Keratinocyte (primary cell): Measurements from ENCODE around the gene MICAL3. TPM values are rescaled to one million over a fixed set of nuclear protein-coding genes. Genes with fewer than 3 reads are reported as not detected.

Source experiments
- DNase-seq: peaks from one replicate; pipeline ENCODE4 v3.0.0-alpha.2; 2011; ENCODE audit warnings: low read depth, missing footprints, low spot score
- FAIRE-seq: peaks from 2 replicates; lab custom pipeline; 2011; peaks lifted over from hg19 to GRCh38; lab: Jason Lieb, UNC
- H2AFZ ChIP-seq: 2 replicates; pipeline ENCODE4 v1.6.0; 2012; ENCODE audit warnings: low read length, control low read depth, inconsistent platforms; ENCODE audit not compliant: control insufficient read depth
- H3K27ac ChIP-seq: 2 replicates; pipeline ENCODE4 v1.5.1; 2011; ENCODE audit warnings: low read length; ENCODE audit not compliant: control insufficient read depth, insufficient read depth
- H3K27me3 ChIP-seq: 3 replicates; pipeline ENCODE4 v1.6.0; 2011; ENCODE audit warnings: low read length; ENCODE audit not compliant: control insufficient read depth, insufficient read depth; ENCODE audit errors: extremely low read depth
- H3K36me3 ChIP-seq, 2 experiments: 2 replicates in 1 of 2; 3 replicates in 1 of 2; pipeline ENCODE4 v1.5.1; 2011; ENCODE audit warnings: low read length in 2 of 2, mild to moderate bottlenecking in 1 of 2; ENCODE audit not compliant: control insufficient read depth in 2 of 2, insufficient read depth in 2 of 2; ENCODE audit errors: extremely low read depth in 1 of 2
- H3K4me1 ChIP-seq: 3 replicates; pipeline ENCODE4 v1.5.1; 2011; ENCODE audit warnings: low read length; ENCODE audit not compliant: control insufficient read depth, insufficient read depth; ENCODE audit errors: extremely low read depth
- H3K4me2 ChIP-seq: 3 replicates; pipeline ENCODE4 v1.6.0; 2011; ENCODE audit warnings: low read depth, low read length; ENCODE audit not compliant: control insufficient read depth, insufficient read depth; ENCODE audit errors: extremely low read depth
- H3K4me3 ChIP-seq, 3 experiments: fragments of 200-600 bp in 1 of 3; sonication (generic) in 1 of 3; 2 replicates in 2 of 3; 3 replicates in 1 of 3; pipeline ENCODE4 v1.5.1; 2011 to 2016; ENCODE audit warnings: low read length in 3 of 3, mild to moderate bottlenecking in 3 of 3, control low read depth in 2 of 3, inconsistent platforms in 1 of 3, low read depth in 1 of 3, mixed read lengths in 1 of 3, mixed run types in 1 of 3, moderate library complexity in 1 of 3; ENCODE audit not compliant: control insufficient read depth in 2 of 3, insufficient read depth in 2 of 3; ENCODE audit errors: extremely low read depth in 1 of 3
- H3K79me2 ChIP-seq: 2 replicates; pipeline ENCODE4 v1.6.0; 2012; ENCODE audit warnings: low read length; ENCODE audit not compliant: control insufficient read depth, insufficient read depth
- H3K9ac ChIP-seq: 3 replicates; pipeline ENCODE4 v1.6.0; 2011; ENCODE audit warnings: low read length; ENCODE audit not compliant: control insufficient read depth, insufficient read depth; ENCODE audit errors: extremely low read depth
- H3K9me1 ChIP-seq: 3 replicates; pipeline ENCODE4 v1.6.0; 2011; ENCODE audit warnings: low read length; ENCODE audit not compliant: control insufficient read depth, insufficient read depth; ENCODE audit errors: extremely low read depth
- H3K9me3 ChIP-seq: 2 replicates; pipeline ENCODE4 v1.5.1; 2012; ENCODE audit warnings: low read depth, low read length; ENCODE audit not compliant: control insufficient read depth
- H4K20me1 ChIP-seq: 3 replicates; pipeline ENCODE4 v1.6.0; 2011; ENCODE audit warnings: low read length; ENCODE audit not compliant: control insufficient read depth, insufficient read depth; ENCODE audit errors: extremely low read depth
- EZH2 ChIP-seq: IDR thresholded peaks from one replicate; pipeline ENCODE4 v1.6.1; 2012; ENCODE audit warnings: inconsistent platforms, mild to moderate bottlenecking, low read length, moderate library complexity
- dilution Hi-C: fragments of 300-500 bp; cut with MboI; formaldehyde crosslinking; loops from one replicate; pipeline ENCODE4 v1.7.0; 2020; ENCODE audit warnings: low sequenced_read_pairs; ENCODE audit not compliant: extremely low pct_ligation_motif_present
- polyA plus RNA-seq, 5 experiments: library from polyadenylated mRNA; depleted of rRNA in 3 of 5; stranded (reverse) in 3 of 5; stranded (forward) in 1 of 5; unstranded in 1 of 5; fragments of >200 nt; gene quantifications; 1 replicate in 1 of 5; 2 replicates in 3 of 5; 3 replicates in 1 of 5; pipeline versions ENCODE4 v1.2.1 to v1.2.3, GENCODE V29; 2011 to 2012; ENCODE audit warnings: missing spikeins in 2 of 5, low read depth in 1 of 5, low replicate concordance in 1 of 5
- TF ChIP-seq, protein P1 (sequence below), 3 experiments: IDR thresholded peaks in 1 of 3; conservative IDR thresholded peaks in 1 of 3; optimal IDR thresholded peaks in 1 of 3; 2 replicates in 2 of 3; 3 replicates in 1 of 3; pipeline versions ENCODE3 to v1.5.1; 2011; ENCODE audit warnings: low read length in 3 of 3, mild to moderate bottlenecking in 3 of 3, moderate library complexity in 2 of 3, control low read depth in 1 of 3, inconsistent platforms in 1 of 3; ENCODE audit not compliant: insufficient read depth in 2 of 3; ENCODE audit errors: extremely low read depth in 1 of 3

MICAL3 gene
- polyA plus RNA-seq, 1 donor (not counting 4 experiments of a cell fraction or from before 2014, with no cell fraction given): 27.9 TPM

DNA sequence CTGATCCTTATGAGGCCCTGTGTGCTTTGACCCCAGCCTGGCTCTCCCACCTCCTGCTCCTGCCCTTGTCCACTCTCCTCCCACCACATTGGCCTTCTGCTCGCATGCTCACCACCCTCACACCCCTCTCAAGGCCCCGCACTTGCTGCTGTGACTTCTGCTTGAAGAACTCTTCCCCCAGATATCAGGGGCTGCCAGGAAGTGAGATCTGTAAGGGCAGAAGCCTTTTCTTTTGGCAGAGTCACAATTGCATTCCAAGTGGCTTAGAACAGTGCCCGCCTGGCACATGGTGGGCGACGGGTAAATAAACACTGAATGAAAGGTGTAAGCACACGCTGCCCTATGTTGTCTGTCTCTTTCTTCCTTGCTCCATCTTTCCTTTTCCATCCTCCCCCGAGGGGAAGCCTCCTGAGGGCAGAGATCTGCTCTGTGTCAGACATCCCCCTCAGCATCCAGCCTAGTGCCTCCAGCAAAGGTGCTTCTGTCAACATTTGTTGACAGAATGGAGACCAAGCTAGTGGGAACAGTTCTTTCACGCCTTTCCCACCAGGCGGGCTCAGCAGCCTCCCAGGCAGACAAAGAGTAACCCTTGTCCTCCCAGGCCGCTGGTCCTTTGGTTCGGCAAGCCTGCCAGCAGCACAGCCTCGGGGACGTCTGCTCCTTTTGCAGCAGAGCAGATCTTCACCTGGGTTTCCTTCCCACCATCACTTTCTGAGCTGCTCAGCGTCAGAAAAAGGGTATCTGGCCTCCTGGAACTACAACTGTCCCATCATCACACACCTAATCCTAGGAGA, 43.4 kb upstream of the MICAL3 start:
- FAIRE-seq (no peak), DNase-seq (no peak)
- H4K20me1 ChIP-seq: no peaks in the 10 kb centered on the region
- H3K4me2 ChIP-seq: no peak overlapping the region
- no peaks in the 10 kb centered on the region for H3K79me2 ChIP-seq
- H3K27ac ChIP-seq: no peak overlapping the region
- H3K9me1 ChIP-seq: no peaks in the 10 kb centered on the region
- H3K4me3 ChIP-seq: no peak overlapping the region
- dilution Hi-C loops: no loop called here
- H3K4me1 ChIP-seq: peaks cover 34% of the 10 kb centered on the region
- no peak overlapping the region for H3K9ac ChIP-seq
- no peaks in the 10 kb centered on the region for H3K36me3 ChIP-seq
- H2AFZ ChIP-seq: no peak overlapping the region
- H3K9me3 ChIP-seq: no peaks in the 10 kb centered on the region
- TF ChIP-seq, protein P1, sequence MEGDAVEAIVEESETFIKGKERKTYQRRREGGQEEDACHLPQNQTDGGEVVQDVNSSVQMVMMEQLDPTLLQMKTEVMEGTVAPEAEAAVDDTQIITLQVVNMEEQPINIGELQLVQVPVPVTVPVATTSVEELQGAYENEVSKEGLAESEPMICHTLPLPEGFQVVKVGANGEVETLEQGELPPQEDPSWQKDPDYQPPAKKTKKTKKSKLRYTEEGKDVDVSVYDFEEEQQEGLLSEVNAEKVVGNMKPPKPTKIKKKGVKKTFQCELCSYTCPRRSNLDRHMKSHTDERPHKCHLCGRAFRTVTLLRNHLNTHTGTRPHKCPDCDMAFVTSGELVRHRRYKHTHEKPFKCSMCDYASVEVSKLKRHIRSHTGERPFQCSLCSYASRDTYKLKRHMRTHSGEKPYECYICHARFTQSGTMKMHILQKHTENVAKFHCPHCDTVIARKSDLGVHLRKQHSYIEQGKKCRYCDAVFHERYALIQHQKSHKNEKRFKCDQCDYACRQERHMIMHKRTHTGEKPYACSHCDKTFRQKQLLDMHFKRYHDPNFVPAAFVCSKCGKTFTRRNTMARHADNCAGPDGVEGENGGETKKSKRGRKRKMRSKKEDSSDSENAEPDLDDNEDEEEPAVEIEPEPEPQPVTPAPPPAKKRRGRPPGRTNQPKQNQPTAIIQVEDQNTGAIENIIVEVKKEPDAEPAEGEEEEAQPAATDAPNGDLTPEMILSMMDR (optimal IDR thresholded peaks at IDR 0.05 in 1 of 3, IDR thresholded peaks at IDR 0.05 in 1 of 3, conservative IDR thresholded peaks at IDR 0.05 in 1 of 3; ENCODE audit: extremely low read depth in 1 of 3, insufficient read depth in 2 of 3, low read length in 3 of 3): no peak
- no peak for TF ChIP-seq EZH2
- H3K27me3 ChIP-seq: no peaks in the 10 kb centered on the region

DNA sequence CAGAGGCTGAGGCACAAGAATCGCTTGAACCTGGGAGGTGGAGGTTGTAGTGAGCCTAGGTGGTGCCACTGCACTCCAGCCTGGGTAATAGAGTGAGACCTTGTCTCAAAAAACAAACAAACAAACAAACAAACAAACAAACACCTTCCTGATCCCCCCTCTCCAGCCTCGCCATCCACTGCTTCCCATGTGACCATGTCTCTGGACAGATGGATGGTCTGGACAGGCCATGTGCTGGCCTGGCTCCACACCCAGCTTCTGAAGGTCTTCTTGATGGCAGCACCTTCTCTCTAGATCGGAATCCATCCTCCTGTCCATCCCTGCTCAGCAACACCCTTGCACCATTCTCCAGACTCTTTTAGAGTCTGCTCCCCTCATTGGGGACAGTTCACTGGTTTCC, 42.8 kb upstream of the MICAL3 start:
- DNase-seq: no peak
- Histone ChIP-seq H3K27ac (no peak overlapping the region), H3K36me3 (no peaks in the 10 kb centered on the region), H3K79me2 (no peaks in the 10 kb centered on the region), H3K9me3 (no peaks in the 10 kb centered on the region), H3K4me2 (no peak overlapping the region), H3K9me1 (no peaks in the 10 kb centered on the region), H4K20me1 (no peaks in the 10 kb centered on the region), H2AFZ (no peak overlapping the region), H3K4me3 (no peak overlapping the region), H3K9ac (no peak overlapping the region), H3K27me3 (no peaks in the 10 kb centered on the region), H3K4me1 (peaks cover 40% of the 10 kb centered on the region)
- dilution Hi-C loops: no loop called here
- no peak for FAIRE-seq
- TF ChIP-seq, protein P1 (optimal IDR thresholded peaks at IDR 0.05 in 1 of 3, IDR thresholded peaks at IDR 0.05 in 1 of 3, conservative IDR thresholded peaks at IDR 0.05 in 1 of 3; ENCODE audit: extremely low read depth in 1 of 3, insufficient read depth in 2 of 3, low read length in 3 of 3): no peak
- TF ChIP-seq EZH2: no peak
